PC-9 (cell line): ENCODE data around the gene WDR20. TPM values are rescaled to one million over a fixed set of nuclear protein-coding genes. Genes with fewer than 3 reads are reported as not detected.

Source experiments
- BruUV-seq: library from RNA; stranded (reverse); fragments of 400-500 nt; replicated peaks from 2 replicates; lab custom pipeline; 2021; lab: Mats Ljungman, UMichigan
- CTCF ChIA-PET: fragments of 300-600 bp; sonication (Branson Sonifier 250); formaldehyde crosslinking; loops from one replicate; lab custom pipeline; 2022; ENCODE audit warnings: antibody characterized with exemption; lab: Charles Lee
- POLR2A ChIA-PET: fragments of 300-600 bp; sonication (Branson Sonifier 250); formaldehyde crosslinking; loops from one replicate; lab custom pipeline; 2022; ENCODE audit warnings: antibody characterized with exemption; ENCODE audit not compliant: unreplicated experiment; lab: Charles Lee
- DNase-seq, 2 experiments: peaks; one replicate each; pipeline versions ENCODE4 v3.0.0 to v3.0.0-alpha.2; 2015 to 2022; ENCODE audit warnings: mixed read lengths in 1 of 2
- H2AFZ ChIP-seq: fragments of 200-600 bp; sonication (generic); 2 replicates; pipeline ENCODE4 v1.8.1; 2017; ENCODE audit warnings: antibody characterized with exemption
- H3F3A ChIP-seq: fragments of 200-600 bp; sonication (generic); 2 replicates; pipeline ENCODE4 v1.8.1; 2017; ENCODE audit warnings: antibody characterized with exemption, mild to moderate bottlenecking, low read depth; ENCODE audit not compliant: insufficient read depth
- H3K27ac ChIP-seq: fragments of 200-600 bp; sonication (generic); 2 replicates; pipeline ENCODE4 v1.6.1; 2016; ENCODE audit warnings: mixed run types
- H3K27me3 ChIP-seq: fragments of 200-600 bp; sonication (generic); 2 replicates; pipeline ENCODE4 v1.6.1; 2016; ENCODE audit warnings: low read depth, mixed run types; ENCODE audit not compliant: insufficient read depth
- H3K36me3 ChIP-seq: fragments of 200-600 bp; sonication (generic); 2 replicates; pipeline ENCODE4 v1.6.1; 2016; ENCODE audit warnings: low read depth, mixed run types
- H3K4me1 ChIP-seq: fragments of 200-600 bp; sonication (generic); replicated peaks from 2 replicates; pipeline ENCODE4 v1.6.1; 2016; ENCODE audit warnings: mixed run types; ENCODE audit not compliant: insufficient read depth
- H3K4me2 ChIP-seq: fragments of 200-600 bp; sonication (generic); 2 replicates; pipeline ENCODE4 v1.6.1; 2017; ENCODE audit warnings: mixed run types
- H3K4me3 ChIP-seq: fragments of 200-600 bp; sonication (generic); 2 replicates; pipeline ENCODE4 v1.6.1; 2016; ENCODE audit warnings: mixed run types
- H3K79me2 ChIP-seq: fragments of 200-600 bp; sonication (generic); 2 replicates; pipeline ENCODE4 v1.6.1; 2017; ENCODE audit warnings: low read depth, mixed run types
- H3K9me2 ChIP-seq: fragments of 200-600 bp; sonication (generic); 2 replicates; pipeline ENCODE4 v1.8.1; 2017; ENCODE audit warnings: mild to moderate bottlenecking; ENCODE audit not compliant: insufficient read depth
- H3K9me3 ChIP-seq: fragments of 200-600 bp; sonication (generic); 2 replicates; pipeline ENCODE4 v1.8.1; 2016; ENCODE audit warnings: low read depth; ENCODE audit not compliant: insufficient read depth
- H4K20me1 ChIP-seq: fragments of 200-600 bp; sonication (generic); 2 replicates; pipeline ENCODE4 v1.8.1; 2017; ENCODE audit not compliant: insufficient read depth
- CTCF ChIP-seq: fragments of 200-600 bp; sonication (generic); conservative IDR thresholded peaks from 2 replicates; pipeline ENCODE4 v1.6.1; 2017; ENCODE audit warnings: mixed run types, antibody characterized with exemption, mild to moderate bottlenecking, moderate library complexity
- EZH2 ChIP-seq: fragments of 200-600 bp; sonication (generic); IDR thresholded peaks from 2 replicates; pipeline ENCODE4 v1.8.0; 2017; ENCODE audit warnings: antibody characterized with exemption, low read depth
- intact Hi-C: fragments of 100-400 bp; cut with micrococcal nuclease; formaldehyde crosslinking; loops from one replicate; pipeline ENCODE4 v1.10.0; 2022; ENCODE audit not compliant: unreplicated experiment
- total RNA-seq: library from RNA; stranded (reverse); gene quantifications from 2 replicates; pipeline ENCODE4 v1.2.3, GENCODE V29; 2021

Gene WDR20
- total RNA-seq, 1 experiment from 2014 or later: 93.5 TPM

DNA sequence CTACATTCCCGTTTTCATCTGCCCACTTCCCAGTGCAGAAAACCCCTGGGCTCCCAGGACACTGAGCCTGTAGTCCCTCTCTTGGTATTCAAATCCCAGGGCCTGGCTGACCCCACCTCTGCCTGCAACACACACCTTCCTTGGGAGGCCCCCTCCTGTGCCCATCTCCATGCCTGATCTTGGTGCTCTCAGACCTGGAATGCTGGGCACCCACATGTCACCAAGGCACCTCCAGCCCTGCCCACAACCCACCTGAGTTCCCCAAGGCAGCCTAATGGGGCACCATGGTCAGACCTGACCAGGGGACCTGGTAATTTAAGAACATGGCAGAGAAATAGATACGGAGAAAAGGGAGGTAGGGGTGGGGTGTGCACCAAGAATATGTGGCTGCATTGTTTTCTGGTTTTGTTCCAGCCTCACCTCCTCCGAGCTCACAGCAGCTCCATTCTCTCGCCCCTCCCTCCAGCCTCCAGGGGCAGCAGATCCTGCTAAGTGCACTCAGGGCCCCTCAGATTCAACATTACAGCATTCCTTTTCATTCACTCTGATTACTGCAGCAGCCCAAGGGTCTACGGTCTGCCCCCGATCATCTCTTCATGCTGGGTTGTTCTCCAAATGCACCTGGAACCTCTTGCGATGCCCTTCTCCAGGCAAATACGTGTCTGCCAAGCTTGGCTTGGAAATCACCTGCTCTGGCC, 43.7 kb upstream of the WDR20 start:
- intact Hi-C loops: loop anchor here (1.0 to 5.0 kb wide), 8 partner anchors 8 to 389 kb away; no protein-coding TSS in a partner anchor
- BruUV-seq: no TSS peak
- Histone ChIP-seq H3K4me2 (peak overlapping the region; percentile 70), H3K4me1 (peaks cover 43% of the 10 kb centered on the region), H4K20me1 (no peaks in the 10 kb centered on the region), H3K9me3 (no peaks in the 10 kb centered on the region), H2AFZ (no peak overlapping the region), H3K9me2 (no peaks in the 10 kb centered on the region), H3K79me2 (no peaks in the 10 kb centered on the region), H3K27me3 (no peaks in the 10 kb centered on the region), H3K27ac (no peak overlapping the region), H3F3A (peaks cover 31% of the 10 kb centered on the region), H3K36me3 (no peaks in the 10 kb centered on the region), H3K4me3 (no peak overlapping the region)
- DNase-seq: peak in 1 of 2 experiments; percentile 39
- POLR2A ChIA-PET: interaction anchor here (0.6 to 0.8 kb wide), 3 partner anchors 23 to 197 kb away, joined by 4 to 8 read pairs (median 5); no protein-coding TSS in a partner anchor
- TF ChIP-seq EZH2 (no peak), CTCF (no peak)
- CTCF ChIA-PET: interaction anchor here (0.5 to 2.4 kb wide), 14 partner anchors 8 to 1148 kb away, joined by 3 to 21 read pairs (median 4); no protein-coding TSS in a partner anchor

DNA sequence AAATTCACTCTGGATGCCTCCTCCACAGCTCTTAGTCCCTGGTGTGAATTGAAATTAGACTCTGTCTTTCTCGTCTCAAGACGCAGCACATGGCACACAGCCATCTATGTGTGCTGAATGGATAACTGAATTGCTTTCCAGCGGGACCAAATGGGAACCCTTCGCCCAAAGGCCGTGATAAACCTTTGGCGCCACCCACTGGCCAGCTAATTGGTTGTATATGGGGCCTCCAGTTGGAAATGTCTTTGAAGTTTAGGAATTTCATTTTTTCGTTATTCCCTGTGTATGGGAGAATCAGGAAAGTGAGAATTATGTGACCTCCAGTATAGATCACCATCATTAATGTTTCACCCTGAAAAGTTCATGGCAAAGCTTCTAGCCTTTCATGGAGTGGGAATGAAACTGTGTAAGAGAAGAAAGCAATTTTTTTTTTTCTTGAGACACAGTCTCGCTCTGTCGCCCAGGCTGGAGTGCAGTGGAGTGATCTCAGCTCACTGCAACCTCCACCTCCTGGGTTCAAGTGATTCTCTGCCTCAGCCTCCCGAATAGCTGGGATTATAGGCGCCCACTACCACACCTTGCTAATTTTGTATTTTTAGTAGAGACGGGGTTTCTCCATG, 43.0 kb upstream of the WDR20 start:
- H3K4me3 ChIP-seq: peak overlapping the region; percentile 11; the same call in 1 of the 2 replicates
- H3K9me2 ChIP-seq: no peaks in the 10 kb centered on the region
- H3K27ac ChIP-seq: peak overlapping the region; percentile 61
- H4K20me1 ChIP-seq: no peaks in the 10 kb centered on the region
- no peaks in the 10 kb centered on the region for H3K36me3 ChIP-seq
- TF ChIP-seq EZH2 (no peak), CTCF (peak; percentile 98)
- H3K4me1 ChIP-seq: peaks cover 43% of the 10 kb centered on the region
- no peaks in the 10 kb centered on the region for H3K9me3 ChIP-seq
- ChIA-PET POLR2A (interaction anchor here (0.7 to 0.8 kb wide), 3 partner anchors 44 to 375 kb away, joined by 5 read pairs; no protein-coding TSS in a partner anchor), CTCF (interaction anchor here (0.5 to 2.4 kb wide), 19 partner anchors 9 to 1148 kb away, joined by 3 to 21 read pairs (median 4); no protein-coding TSS in a partner anchor)
- DNase-seq: peak; percentile 70 to 88
- intact Hi-C loops: loop anchor here (1.0 to 5.0 kb wide), 16 partner anchors 8 to 389 kb away; partner anchors contain the start of gene WDR20
- no peaks in the 10 kb centered on the region for H3K79me2 ChIP-seq
- H2AFZ ChIP-seq: no peak overlapping the region
- peaks cover 31% of the 10 kb centered on the region for H3F3A ChIP-seq
- BruUV-seq: no TSS peak
- peak overlapping the region; percentile 70 for H3K4me2 ChIP-seq
- no peaks in the 10 kb centered on the region for H3K27me3 ChIP-seq

- intact Hi-C loops: loop anchor here (1.0 to 5.0 kb wide), 14 partner anchors 29 to 390 kb away; partner anchors contain the start of gene WDR20
- Histone ChIP-seq H4K20me1 (no peaks in the 10 kb centered on the region), H3K27me3 (no peaks in the 10 kb centered on the region), H3K4me3 (peak overlapping the region; percentile 11; the same call in 1 of the 2 replicates), H2AFZ (no peak overlapping the region), H3K27ac (peak overlapping the region; percentile 61), H3K9me3 (no peaks in the 10 kb centered on the region), H3K9me2 (no peaks in the 10 kb centered on the region), H3K36me3 (no peaks in the 10 kb centered on the region), H3K4me2 (peak overlapping the region; percentile 70), H3K79me2 (no peaks in the 10 kb centered on the region), H3F3A (peaks cover 31% of the 10 kb centered on the region), H3K4me1 (peaks cover 43% of the 10 kb centered on the region)
- peak; percentile 98 for DNase-seq
- TF ChIP-seq EZH2 (no peak), CTCF (no peak)
- CTCF ChIA-PET: interaction anchor here (0.5 to 2.4 kb wide), 21 partner anchors 10 to 532 kb away, joined by 3 to 35 read pairs (median 4); no protein-coding TSS in a partner anchor
- BruUV-seq: TSS peak; percentile 23
- POLR2A ChIA-PET: interaction anchor here (0.5 to 1.2 kb wide), 11 partner anchors 14 to 390 kb away, joined by 3 to 10 read pairs (median 5); no protein-coding TSS in a partner anchor
These were observed 42.1 kb upstream of the WDR20 start for GRCh38 chr14:102097441-102098135.
